ENCODE data around the gene FRAS1.
"Not testable (repeated sequence)": the region's sequence is repeated elsewhere in the genome, so short reads cannot be mapped to it uniquely, and the experiment has no call there.

The FRAS1 gene

DNA sequence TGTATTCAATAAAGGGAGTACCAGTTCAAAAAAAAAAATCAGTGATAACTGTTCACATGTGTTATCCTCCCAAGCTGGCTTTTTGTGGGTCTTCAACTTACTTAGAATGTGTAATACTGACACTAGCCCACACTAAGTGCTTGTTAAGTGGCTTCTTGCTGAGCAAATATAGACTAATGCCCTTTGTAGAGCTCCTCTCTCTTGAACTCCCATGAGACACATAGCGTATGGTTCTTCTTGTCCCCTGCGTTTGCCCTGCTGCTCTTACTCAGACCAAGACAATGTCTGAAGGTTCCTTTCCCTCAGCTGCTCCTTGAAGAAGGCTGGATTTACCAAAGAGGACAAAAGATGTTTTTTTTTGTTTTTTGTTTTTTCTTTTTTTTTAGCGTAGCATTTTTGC is 110.9 kb downstream of the FRAS1 start:
- H3K4me3 ChIP-seq (ENCODE audit: low read length) = no peak overlapping the region
- 85% methylated on average over 2 of the region's 3 CpGs for WGBS
- no peaks in the 10 kb centered on the region for H3K27me3 ChIP-seq (ENCODE audit: insufficient read depth, low read length)
- no peaks in the 10 kb centered on the region for H3K36me3 ChIP-seq (ENCODE audit: insufficient read depth, low read length)
- H3K27ac ChIP-seq (ENCODE audit: low read depth, low read length) = no peak overlapping the region
- H3K9ac ChIP-seq (ENCODE audit: low read depth, low read length) = no peak overlapping the region
- H3K4me1 ChIP-seq (ENCODE audit: insufficient read depth, low read length) = peaks cover 33% of the 10 kb centered on the region
- H3K9me3 ChIP-seq (ENCODE audit: insufficient read depth, low read depth, low read length) = no peaks in the 10 kb centered on the region

DNA sequence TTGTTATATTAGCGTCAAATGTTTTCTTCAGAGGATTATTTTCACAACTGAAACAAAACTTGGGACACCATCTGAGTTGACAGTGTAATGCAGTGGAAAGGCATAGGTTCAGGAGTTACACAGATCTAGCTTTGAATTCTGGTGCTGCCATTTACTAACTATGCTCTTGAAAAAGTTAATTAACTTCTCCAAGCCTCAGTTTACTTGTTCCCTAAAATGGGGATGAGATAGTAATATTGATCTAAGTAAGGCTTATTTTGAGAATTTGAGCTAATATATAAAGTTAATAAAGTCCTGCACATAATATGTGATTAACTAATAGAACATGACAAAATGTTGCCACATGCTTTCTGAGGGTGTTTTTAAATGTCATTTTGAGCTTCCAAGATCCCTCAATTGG is 112.6 kb downstream of the FRAS1 start:
- WGBS = 100% methylated on average over 1 of the region's 1 CpG
- H3K27me3 ChIP-seq (ENCODE audit: insufficient read depth, low read length) = no peaks in the 10 kb centered on the region
- H3K4me1 ChIP-seq (ENCODE audit: insufficient read depth, low read length) = peaks cover 41% of the 10 kb centered on the region
- no peak overlapping the region for H3K4me3 ChIP-seq (ENCODE audit: low read length)
- no peaks in the 10 kb centered on the region for H3K36me3 ChIP-seq (ENCODE audit: insufficient read depth, low read length)
- H3K9me3 ChIP-seq (ENCODE audit: insufficient read depth, low read depth, low read length) = no peaks in the 10 kb centered on the region
- H3K9ac ChIP-seq (ENCODE audit: low read depth, low read length) = no peak overlapping the region
- no peak overlapping the region for H3K27ac ChIP-seq (ENCODE audit: low read depth, low read length)

DNA sequence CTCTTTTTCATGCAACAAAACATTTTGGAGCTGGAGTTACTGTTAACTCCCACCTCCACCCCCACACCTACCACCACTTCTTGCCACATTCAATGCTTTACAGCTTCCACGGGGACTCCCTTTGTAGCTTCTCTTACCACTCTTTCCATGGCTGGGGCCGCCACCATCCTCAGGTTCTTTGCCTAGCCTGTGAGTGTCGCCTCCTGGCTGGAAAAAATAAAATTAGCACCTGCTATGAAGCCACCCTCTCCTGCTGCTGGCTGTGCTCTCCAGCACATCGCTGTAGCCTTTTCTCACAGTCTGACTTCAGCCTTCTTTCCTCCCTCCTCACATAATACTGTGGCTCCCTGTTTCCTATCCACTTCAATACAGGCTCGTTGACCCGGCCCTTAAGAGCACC is 114.4 kb downstream of the FRAS1 start:
- no peaks in the 10 kb centered on the region for H3K9me3 ChIP-seq (ENCODE audit: insufficient read depth, low read depth, low read length)
- no peak overlapping the region for H3K27ac ChIP-seq (ENCODE audit: low read depth, low read length)
- H3K36me3 ChIP-seq (ENCODE audit: insufficient read depth, low read length) = no peaks in the 10 kb centered on the region
- no peaks in the 10 kb centered on the region for H3K27me3 ChIP-seq (ENCODE audit: insufficient read depth, low read length)
- H3K4me3 ChIP-seq (ENCODE audit: low read length) = no peak overlapping the region
- WGBS = 83% methylated on average over 6 of the region's 6 CpGs
- peaks cover 43% of the 10 kb centered on the region for H3K4me1 ChIP-seq (ENCODE audit: insufficient read depth, low read length)
- no peak overlapping the region for H3K9ac ChIP-seq (ENCODE audit: low read depth, low read length)

DNA sequence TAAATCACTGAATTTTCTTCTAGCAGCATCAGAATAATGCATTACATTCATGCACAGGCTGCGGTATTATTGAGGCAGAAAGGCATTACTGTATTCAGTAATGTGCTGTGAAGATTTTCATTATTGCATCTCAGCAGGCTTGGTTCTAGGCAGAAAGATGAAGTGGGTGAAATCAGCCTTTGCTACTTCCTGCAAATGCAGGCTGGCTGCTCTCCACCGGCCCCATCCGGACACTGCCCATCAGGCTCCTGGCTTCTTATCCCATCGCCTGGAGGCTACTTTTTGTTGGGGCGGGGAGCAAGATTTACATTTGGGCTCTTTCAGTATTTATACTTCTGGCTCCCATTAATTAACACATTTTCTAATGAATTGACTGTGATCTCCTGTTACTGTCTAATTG is 117.8 kb downstream of the FRAS1 start:
- no peaks in the 10 kb centered on the region for H3K36me3 ChIP-seq (ENCODE audit: insufficient read depth, low read length)
- H3K27me3 ChIP-seq (ENCODE audit: insufficient read depth, low read length) = no peaks in the 10 kb centered on the region
- 62% methylated on average over 5 of the region's 5 CpGs for WGBS
- no peak overlapping the region for H3K9ac ChIP-seq (ENCODE audit: low read depth, low read length)
- H3K27ac ChIP-seq (ENCODE audit: low read depth, low read length) = no peak overlapping the region
- no peaks in the 10 kb centered on the region for H3K9me3 ChIP-seq (ENCODE audit: insufficient read depth, low read depth, low read length)
- peaks cover 49% of the 10 kb centered on the region for H3K4me1 ChIP-seq (ENCODE audit: insufficient read depth, low read length)
- H3K4me3 ChIP-seq (ENCODE audit: low read length) = no peak overlapping the region

DNA sequence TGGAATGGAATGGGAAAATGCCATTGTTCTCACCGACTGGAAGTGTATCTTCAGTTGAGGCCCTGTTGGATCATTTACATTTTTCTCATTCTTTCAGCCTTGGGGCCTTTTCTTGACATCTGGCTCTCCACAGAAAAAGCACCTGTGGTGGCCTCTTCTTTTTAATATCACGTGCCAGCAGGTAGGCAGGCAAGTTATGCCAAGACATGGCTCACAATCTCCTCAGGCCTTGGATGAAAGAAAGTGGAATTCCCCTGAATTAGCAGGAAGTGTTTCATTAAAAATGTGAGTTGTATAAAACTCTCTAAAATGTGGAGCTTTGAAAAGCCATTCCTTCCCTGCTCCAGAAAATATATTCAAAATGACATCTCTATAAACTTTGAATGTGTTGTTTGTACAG is 122.1 kb downstream of the FRAS1 start:
- H3K27me3 ChIP-seq (ENCODE audit: insufficient read depth, low read length) = no peaks in the 10 kb centered on the region
- peaks cover 27% of the 10 kb centered on the region for H3K4me1 ChIP-seq (ENCODE audit: insufficient read depth, low read length)
- 85% methylated on average over 2 of the region's 2 CpGs for WGBS
- no peak overlapping the region for H3K27ac ChIP-seq (ENCODE audit: low read depth, low read length)
- H3K4me3 ChIP-seq (ENCODE audit: low read length) = no peak overlapping the region
- H3K9me3 ChIP-seq (ENCODE audit: insufficient read depth, low read depth, low read length) = no peaks in the 10 kb centered on the region
- no peak overlapping the region for H3K9ac ChIP-seq (ENCODE audit: low read depth, low read length)
- H3K36me3 ChIP-seq (ENCODE audit: insufficient read depth, low read length) = no peaks in the 10 kb centered on the region

DNA sequence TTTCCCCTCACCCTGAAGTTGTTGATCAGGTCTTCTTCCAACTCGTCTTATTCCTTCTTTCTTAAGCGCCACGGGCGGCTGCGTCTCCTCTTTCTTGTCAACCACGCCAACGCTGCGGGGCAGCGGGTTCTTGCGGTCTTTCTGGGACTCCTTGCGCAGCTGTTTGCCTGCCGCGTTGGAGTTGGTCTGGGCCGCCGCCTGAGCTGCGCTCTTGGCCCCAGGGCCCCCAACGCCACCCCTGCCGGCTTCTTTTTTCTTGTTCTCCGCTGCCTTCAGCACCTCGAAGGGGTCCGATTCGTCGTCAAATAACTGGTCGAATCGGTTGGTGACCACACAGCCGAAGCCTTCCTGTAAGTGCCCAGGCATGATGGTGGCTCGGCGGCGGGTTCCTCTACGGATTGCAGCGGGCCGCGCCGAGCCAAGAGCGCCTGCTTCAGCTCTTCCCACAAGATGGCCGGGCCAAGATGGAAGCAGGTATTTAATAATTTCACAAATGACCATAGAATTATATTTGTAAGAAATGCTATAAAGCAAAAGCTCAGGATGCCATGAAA is 124.6 kb downstream of the FRAS1 start:
- not testable (repeated sequence) for H3K36me3 ChIP-seq (ENCODE audit: insufficient read depth, low read length); H3K27me3 ChIP-seq (ENCODE audit: insufficient read depth, low read length); H3K4me3 ChIP-seq (ENCODE audit: low read length); H3K9ac ChIP-seq (ENCODE audit: low read depth, low read length); H3K27ac ChIP-seq (ENCODE audit: low read depth, low read length); H3K4me1 ChIP-seq (ENCODE audit: insufficient read depth, low read length); H3K9me3 ChIP-seq (ENCODE audit: insufficient read depth, low read depth, low read length)
- 97% methylated on average over 34 of the region's 36 CpGs for WGBS

DNA sequence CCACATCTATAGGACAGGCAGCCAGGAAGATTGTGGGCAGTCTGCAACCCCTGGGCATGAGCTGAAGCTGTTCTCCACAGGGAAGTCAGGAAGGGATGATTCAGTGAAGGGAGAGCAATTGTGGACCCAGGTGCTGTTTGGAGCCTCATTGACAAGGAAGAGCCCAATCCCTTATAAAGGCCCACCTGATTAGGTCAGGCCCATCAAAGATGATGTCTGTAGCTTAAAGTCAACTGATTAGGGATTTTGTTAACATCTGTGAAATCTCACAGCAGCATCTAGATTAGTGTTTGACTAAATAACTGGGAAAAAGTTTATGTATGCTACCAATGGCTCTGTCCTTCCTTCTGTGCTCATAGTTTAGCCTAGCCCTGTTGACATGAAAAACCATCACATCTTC is 127.5 kb downstream of the FRAS1 start:
- Histone ChIP-seq H3K27ac (ENCODE audit: low read depth, low read length) (no peak overlapping the region), H3K4me3 (ENCODE audit: low read length) (no peak overlapping the region), H3K36me3 (ENCODE audit: insufficient read depth, low read length) (no peaks in the 10 kb centered on the region), H3K9ac (ENCODE audit: low read depth, low read length) (no peak overlapping the region), H3K27me3 (ENCODE audit: insufficient read depth, low read length) (no peaks in the 10 kb centered on the region), H3K9me3 (ENCODE audit: insufficient read depth, low read depth, low read length) (no peaks in the 10 kb centered on the region), H3K4me1 (ENCODE audit: insufficient read depth, low read length) (no peaks in the 10 kb centered on the region)

DNA sequence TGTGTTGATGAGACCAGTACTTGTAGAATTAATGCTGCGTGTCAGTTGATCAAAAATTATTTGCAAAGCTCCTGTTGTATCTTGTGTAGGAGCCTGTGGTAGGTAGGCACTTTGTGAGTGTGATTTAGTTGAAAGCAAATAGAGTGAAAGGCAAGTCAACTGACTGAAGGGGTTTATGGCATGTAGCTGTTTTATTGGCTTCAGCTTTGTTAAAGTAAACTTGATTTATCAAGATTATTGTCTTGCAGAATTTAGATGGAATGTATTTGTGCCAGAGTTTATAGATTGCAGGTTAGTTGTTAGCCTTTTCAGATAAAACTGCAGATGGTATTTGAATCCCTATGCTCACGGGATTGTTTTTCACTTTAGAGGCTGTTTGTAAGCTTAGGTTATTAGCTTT is 128.0 kb downstream of the FRAS1 start:
- 89% methylated on average over 2 of the region's 2 CpGs for WGBS

DNA sequence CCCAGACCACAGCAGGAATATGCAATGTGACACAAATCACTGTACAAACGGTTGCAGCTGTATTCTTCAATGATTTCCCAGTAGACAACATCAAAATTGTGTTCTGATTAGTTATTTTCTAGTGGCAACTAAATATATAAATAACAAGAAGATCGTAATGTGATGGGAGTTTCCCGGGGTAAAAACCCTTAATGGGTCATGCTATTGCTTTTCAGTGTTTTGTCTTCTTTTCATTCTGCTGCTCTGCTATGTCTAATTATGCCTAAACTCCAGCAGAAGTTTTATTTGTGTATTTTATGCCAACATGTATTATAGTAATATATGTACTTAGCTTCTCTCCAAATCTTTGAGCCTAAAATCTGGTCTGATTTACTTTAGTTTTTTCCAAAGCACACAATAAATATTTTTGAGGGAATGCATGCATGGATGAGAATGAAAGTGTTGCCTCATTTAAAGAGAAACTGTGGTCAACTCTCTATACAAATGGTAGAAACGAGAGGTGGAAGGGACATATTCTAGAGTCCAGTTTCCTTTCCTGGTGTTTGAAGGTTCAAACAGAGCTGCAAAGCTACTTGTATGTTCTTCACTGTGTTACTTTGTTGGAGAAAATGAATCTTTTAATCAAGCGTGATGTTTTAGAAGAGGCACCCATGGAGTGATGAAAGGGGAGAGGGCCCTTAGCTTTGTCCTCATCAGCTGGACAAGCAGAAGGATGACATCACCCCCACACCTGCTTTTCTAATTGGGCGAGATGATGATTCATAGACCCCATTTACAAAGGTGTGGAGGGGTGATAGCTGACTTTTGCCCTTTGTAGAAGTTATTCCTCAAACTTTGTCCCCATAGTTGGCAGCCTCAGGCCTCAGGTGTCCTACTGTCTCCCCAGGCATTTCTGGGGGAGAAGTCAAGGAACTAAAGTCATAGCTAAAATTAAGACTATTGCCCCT is 129.7 kb downstream of the FRAS1 start:
- WGBS = 89% methylated on average over 5 of the region's 6 CpGs
- Histone ChIP-seq H3K4me1 (ENCODE audit: insufficient read depth, low read length) (no peaks in the 10 kb centered on the region), H3K27me3 (ENCODE audit: insufficient read depth, low read length) (no peaks in the 10 kb centered on the region), H3K27ac (ENCODE audit: low read depth, low read length) (no peak overlapping the region), H3K9ac (ENCODE audit: low read depth, low read length) (no peak overlapping the region), H3K36me3 (ENCODE audit: insufficient read depth, low read length) (0 out of 2 replicates have a peak, but pooled peaks cover 3% of the 10 kb centered on the region), H3K9me3 (ENCODE audit: insufficient read depth, low read depth, low read length) (peaks cover 2% of the 10 kb centered on the region; the same call in 1 of the 2 replicates), H3K4me3 (ENCODE audit: low read length) (no peak overlapping the region)

More for the DNA sequence above, 128.0 kb downstream of the FRAS1 start:
- Histone ChIP-seq H3K9me3 (ENCODE audit: insufficient read depth, low read depth, low read length) (no peaks in the 10 kb centered on the region), H3K4me3 (ENCODE audit: low read length) (no peak overlapping the region), H3K9ac (ENCODE audit: low read depth, low read length) (no peak overlapping the region), H3K27ac (ENCODE audit: low read depth, low read length) (no peak overlapping the region), H3K27me3 (ENCODE audit: insufficient read depth, low read length) (no peaks in the 10 kb centered on the region), H3K36me3 (ENCODE audit: insufficient read depth, low read length) (no peaks in the 10 kb centered on the region), H3K4me1 (ENCODE audit: insufficient read depth, low read length) (no peaks in the 10 kb centered on the region)

DNA sequence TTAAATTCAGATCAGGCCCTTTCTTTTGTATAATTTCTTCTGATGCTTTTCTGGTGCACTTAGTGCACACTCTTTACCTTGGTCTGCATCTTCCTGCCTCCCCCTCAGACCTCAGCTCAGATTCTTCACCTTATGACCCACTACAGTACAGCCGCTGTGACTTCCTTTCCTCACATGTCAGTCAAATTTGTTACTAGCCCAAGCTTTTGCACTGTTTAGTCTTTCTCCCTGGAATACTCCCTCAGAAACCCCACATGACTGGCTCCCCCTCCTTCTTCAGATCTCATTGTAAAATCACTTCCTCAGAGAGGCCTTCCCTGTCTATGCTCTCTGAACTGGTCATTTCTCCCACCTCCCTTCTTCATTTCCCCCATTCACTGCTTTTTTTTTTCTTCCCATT is 132.9 kb downstream of the FRAS1 start:
- H3K27me3 ChIP-seq (ENCODE audit: insufficient read depth, low read length) = no peaks in the 10 kb centered on the region
- H3K4me1 ChIP-seq (ENCODE audit: insufficient read depth, low read length) = no peaks in the 10 kb centered on the region
- H3K4me3 ChIP-seq (ENCODE audit: low read length) = no peak overlapping the region
- WGBS = 92% methylated on average over 1 of the region's 1 CpG
- H3K9ac ChIP-seq (ENCODE audit: low read depth, low read length) = no peak overlapping the region
- peaks cover 2% of the 10 kb centered on the region; the same call in 1 of the 2 replicates for H3K9me3 ChIP-seq (ENCODE audit: insufficient read depth, low read depth, low read length)
- H3K36me3 ChIP-seq (ENCODE audit: insufficient read depth, low read length) = 0 out of 2 replicates have a peak, but pooled peaks cover 3% of the 10 kb centered on the region
- H3K27ac ChIP-seq (ENCODE audit: low read depth, low read length) = no peak overlapping the region

DNA sequence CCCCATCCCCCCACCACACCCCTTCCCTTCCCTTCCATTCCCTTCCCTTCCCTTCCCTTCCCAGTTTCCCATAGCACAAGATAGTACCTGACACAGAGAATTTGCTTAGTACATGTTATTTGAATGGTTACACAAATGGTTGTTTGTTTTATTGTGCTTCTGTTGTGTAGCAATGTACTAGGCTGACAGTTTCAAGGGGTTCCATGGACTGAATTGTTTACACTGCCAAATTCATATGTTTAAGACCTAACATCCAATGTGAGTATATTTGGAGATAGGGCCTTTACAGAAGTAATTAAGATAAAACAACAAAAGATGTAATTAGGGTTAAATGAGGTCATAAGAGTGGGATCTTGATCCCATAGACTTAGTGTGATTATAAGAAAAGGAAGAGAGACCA is 133.5 kb downstream of the FRAS1 start:
- Histone ChIP-seq H3K27me3 (ENCODE audit: insufficient read depth, low read length) (no peaks in the 10 kb centered on the region), H3K27ac (ENCODE audit: low read depth, low read length) (no peak overlapping the region), H3K4me1 (ENCODE audit: insufficient read depth, low read length) (no peaks in the 10 kb centered on the region), H3K4me3 (ENCODE audit: low read length) (no peak overlapping the region), H3K9me3 (ENCODE audit: insufficient read depth, low read depth, low read length) (peaks cover 6% of the 10 kb centered on the region), H3K36me3 (ENCODE audit: insufficient read depth, low read length) (0 out of 2 replicates have a peak, but pooled peaks cover 4% of the 10 kb centered on the region), H3K9ac (ENCODE audit: low read depth, low read length) (no peak overlapping the region)

All from HUES64 (cell line).